B cell (primary cell): ENCODE results near the gene CD151.

ENCODE experiments used
- CTCF ChIP-seq: fragments of 200-600 bp; IDR thresholded peaks from one replicate; pipeline ENCODE4 v1.8.0; 2022; ENCODE audit warnings: antibody characterized with exemption, mild to moderate bottlenecking
- EZH2 ChIP-seq: IDR thresholded peaks from 2 replicates; pipeline ENCODE4 v1.6.1; 2012; ENCODE audit warnings: borderline replicate concordance, low read depth, mild to moderate bottlenecking, moderate library complexity, low read length; ENCODE audit not compliant: insufficient read depth, poor library complexity, severe bottlenecking

GRCh38 chr11:787084-787675 lies 45.6 kb upstream of the CD151 start:
- TF ChIP-seq CTCF (no peak), EZH2 (no peak)
